GM11168 (cell line): Measurements from ENCODE around the gene GRHL3.

ENCODE experiments used
- in situ Hi-C: fragments of 300-500 bp; cut with MboI; formaldehyde crosslinking; loops from one replicate; pipeline ENCODE4 v1.12.0; 2022; ENCODE audit warnings: low sequenced_read_pairs; ENCODE audit not compliant: unreplicated experiment

GRHL3 gene

GRCh38 chr1:24389231-24389678 is 70.1 kb downstream of the GRHL3 start:
- in situ Hi-C loops: no loop called here

GRCh38 chr1:24390924-24391782 is 72.0 kb downstream of the GRHL3 start:
- in situ Hi-C loops: loop anchor here (5.0 kb wide), 1 partner anchor 189 kb away; no protein-coding TSS in a partner anchor

DNA sequence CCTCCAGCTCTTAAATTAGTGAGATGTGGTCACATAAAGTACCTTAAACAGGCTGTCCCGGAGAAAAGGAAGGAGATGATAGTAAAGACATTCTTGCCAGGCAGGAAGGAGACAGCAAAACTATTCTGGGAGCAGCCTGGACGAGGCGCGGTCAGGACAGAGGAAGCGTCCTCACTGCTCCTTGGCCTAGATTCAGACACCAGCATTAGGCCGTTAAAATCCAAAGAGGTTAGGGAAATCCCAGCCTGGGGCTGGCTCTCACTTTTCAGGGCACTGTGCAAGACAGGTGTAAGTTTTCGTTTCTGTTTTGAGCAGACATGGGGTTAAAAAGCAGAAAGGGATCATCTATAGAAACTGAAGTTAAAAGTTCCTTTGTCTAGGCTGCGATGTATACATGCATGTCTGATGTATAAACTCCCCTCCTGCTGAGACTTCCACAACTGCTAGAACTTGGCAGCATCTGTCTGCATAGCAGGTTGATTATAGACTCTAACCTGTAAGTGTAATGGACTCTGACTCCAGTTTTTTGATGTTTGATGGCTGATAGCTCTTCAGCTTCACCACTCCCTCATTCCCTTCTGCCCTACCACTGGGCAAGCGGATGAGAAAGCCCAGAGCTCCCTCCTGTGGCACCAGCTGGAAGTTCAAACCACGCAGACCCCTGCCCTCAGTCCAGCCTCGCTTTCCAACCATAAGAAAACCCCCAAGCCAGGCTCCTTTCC is 72.9 kb downstream of the GRHL3 start:
- in situ Hi-C loops: loop anchor here (5.0 kb wide), 1 partner anchor 190 kb away; no protein-coding TSS in a partner anchor

- in situ Hi-C loops: loop anchor here (5.0 kb wide), 1 partner anchor 190 kb away; no protein-coding TSS in a partner anchor
Measured at GRCh38 chr1:24392604-24392946, 73.4 kb downstream of the GRHL3 start.

DNA sequence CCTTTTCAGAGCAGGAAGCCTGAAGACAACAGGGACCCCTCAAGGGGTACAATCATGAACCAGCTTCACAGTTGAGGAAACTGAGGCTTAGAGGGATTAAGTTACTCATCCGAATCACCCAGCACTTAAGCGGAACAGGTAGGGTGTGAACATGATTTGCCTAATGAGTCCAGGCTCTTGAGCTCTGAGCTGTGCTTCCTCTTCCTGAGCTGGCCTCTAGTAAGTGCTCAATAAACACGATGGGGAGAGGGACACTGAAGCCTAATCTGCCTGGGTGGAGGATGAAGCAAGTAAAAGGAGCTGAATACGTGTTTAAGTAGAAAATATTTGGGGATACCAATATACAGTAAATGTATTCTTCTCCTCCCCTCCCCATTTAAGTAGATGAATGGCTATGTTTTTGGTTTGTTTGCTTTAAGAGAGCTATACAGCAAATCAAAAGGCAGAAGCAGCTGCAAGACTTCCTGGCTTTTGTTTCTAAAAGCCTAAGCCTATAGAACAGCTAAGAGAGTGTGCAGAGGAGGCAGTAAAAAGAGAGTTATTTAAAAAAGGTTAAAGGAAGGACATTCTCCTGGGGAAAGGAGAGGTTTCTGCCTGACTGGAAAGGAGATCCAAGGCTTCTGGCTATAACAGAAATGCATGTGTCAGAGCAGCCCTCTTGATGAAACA is 74.0 kb downstream of the GRHL3 start:
- in situ Hi-C loops: loop anchor here (5.0 kb wide), 1 partner anchor 191 kb away; no protein-coding TSS in a partner anchor

- in situ Hi-C loops: loop anchor here (5.0 kb wide), 1 partner anchor 192 kb away; no protein-coding TSS in a partner anchor
Measured at GRCh38 chr1:24393892-24394291, 74.7 kb downstream of the GRHL3 start.

GRCh38 chr1:24400065-24400464 is 80.9 kb downstream of the GRHL3 start:
- in situ Hi-C loops: no loop called here

DNA sequence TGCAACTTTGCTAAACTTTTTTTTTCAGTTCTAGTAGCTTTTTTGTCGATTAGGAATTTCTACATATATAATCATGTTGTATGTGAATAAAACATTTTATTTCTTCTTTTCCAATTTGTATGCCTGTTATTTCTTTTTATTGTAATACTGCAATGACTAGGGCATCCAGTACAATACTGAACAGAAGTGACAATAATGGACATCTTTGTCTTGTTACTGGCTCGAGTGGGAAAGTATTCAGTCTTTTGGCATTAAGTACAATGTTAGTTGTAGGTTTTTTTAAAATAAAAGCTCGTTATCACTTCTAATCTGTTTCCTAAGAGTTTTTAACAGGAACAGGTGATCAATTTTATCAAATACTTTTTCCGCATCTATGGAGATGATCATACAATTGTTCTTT is 84.6 kb downstream of the GRHL3 start:
- in situ Hi-C loops: no loop called here
